GM12878 (cell line): ENCODE data around the gene DDX24. TPM values are rescaled to one million over a fixed set of nuclear protein-coding genes. Genes with fewer than 3 reads are reported as not detected.

Source experiments
- ATAC-seq: fragments of 200-7000 bp; cut with Tn5 transposase; 3 replicates; pipeline ENCODE4 v1.9.1; 2020; ENCODE audit warnings: mild to moderate bottlenecking, moderate library complexity
- BruUV-seq: library from RNA; stranded (reverse); fragments of 400-500 nt; replicated peaks from 2 replicates; lab custom pipeline; 2021; lab: Mats Ljungman, UMichigan
- CTCF ChIA-PET: fragments of 300-600 bp; sonication (Branson Sonifier 250); formaldehyde crosslinking; extraction: SDS; loops from one replicate; lab custom pipeline; 2021; ENCODE audit warnings: inconsistent platforms; lab: Yijun Ruan, JAX
- POLR2A ChIA-PET: fragments of 350-600 bp; formaldehyde crosslinking; extraction: SDS; loops from one replicate; lab custom pipeline; 2021; ENCODE audit warnings: inconsistent platforms; lab: Charles Lee
- RAD21 ChIA-PET: fragments of 300-600 bp; sonication (Branson Sonifier 250); formaldehyde crosslinking; loops from one replicate; lab custom pipeline; 2023; ENCODE audit warnings: antibody characterized with exemption; ENCODE audit not compliant: unreplicated experiment; lab: Charles Lee
- SMC1A ChIA-PET: fragments of 300-600 bp; sonication (Branson Sonifier 250); formaldehyde crosslinking; loops from one replicate; lab custom pipeline; 2023; ENCODE audit not compliant: unreplicated experiment, uncharacterized antibody; lab: Charles Lee
- DNase-seq: peaks from one replicate; pipeline ENCODE4 v3.0.0-alpha.2; 2011; ENCODE audit warnings: low read depth, low spot score
- FAIRE-seq: peaks from 3 replicates; lab custom pipeline; 2011; peaks lifted over from hg19 to GRCh38; lab: Jason Lieb, UNC
- H2AFZ ChIP-seq: 2 replicates; pipeline ENCODE4 v1.6.0; 2011; ENCODE audit warnings: low read depth, low read length, control low read depth; ENCODE audit not compliant: control insufficient read depth
- H3K27ac ChIP-seq: 2 replicates; pipeline ENCODE4 v1.5.1; 2011; ENCODE audit warnings: control low read depth; ENCODE audit not compliant: control insufficient read depth, insufficient read depth
- H3K27me3 ChIP-seq, 2 experiments: replicated peaks in 1 of 2; 2 replicates each; pipeline versions ENCODE4 v1.6.0 to v1.6.1; 2011; ENCODE audit warnings: low read length in 1 of 2; ENCODE audit not compliant: control insufficient read depth in 2 of 2, insufficient read depth in 2 of 2
- H3K36me3 ChIP-seq, 2 experiments: 2 replicates each; pipeline ENCODE4 v1.5.1; 2011; ENCODE audit warnings: low read length in 1 of 2; ENCODE audit not compliant: control insufficient read depth in 2 of 2, insufficient read depth in 2 of 2
- H3K4me1 ChIP-seq: 2 replicates; pipeline ENCODE4 v1.6.1; 2011; ENCODE audit warnings: mild to moderate bottlenecking, low read length, moderate library complexity, mixed read lengths; ENCODE audit not compliant: control insufficient read depth, insufficient read depth
- H3K4me2 ChIP-seq: 2 replicates; pipeline ENCODE4 v1.6.0; 2011; ENCODE audit warnings: control low read depth; ENCODE audit not compliant: control insufficient read depth, insufficient read depth
- H3K4me3 ChIP-seq: fragments of 200-600 bp; sonication (generic); 2 replicates; pipeline ENCODE4 v1.5.1; 2016
- H3K79me2 ChIP-seq: 2 replicates; pipeline ENCODE4 v1.6.0; 2011; ENCODE audit warnings: low read length; ENCODE audit not compliant: control insufficient read depth, insufficient read depth
- H3K9ac ChIP-seq: 2 replicates; pipeline ENCODE4 v1.8.0; 2011; ENCODE audit warnings: low read length, control low read depth, mixed read lengths; ENCODE audit not compliant: control insufficient read depth, insufficient read depth
- H3K9me3 ChIP-seq: replicated peaks from 3 replicates; pipeline ENCODE4 v1.5.1; 2011; ENCODE audit warnings: mild to moderate bottlenecking, low read length; ENCODE audit not compliant: control insufficient read depth, insufficient read depth
- H4K20me1 ChIP-seq: 2 replicates; pipeline ENCODE4 v1.6.0; 2011; ENCODE audit not compliant: control insufficient read depth, insufficient read depth
- BMI1 ChIP-seq: fragments of 450-650 bp; IDR thresholded peaks from 2 replicates; pipeline ENCODE4 v1.6.1; 2016; ENCODE audit warnings: mild to moderate bottlenecking, moderate library complexity, borderline replicate concordance
- CBX3 ChIP-seq: fragments of 200-600 bp; sonication (generic); IDR thresholded peaks from 2 replicates; pipeline ENCODE4 v1.6.1; 2016; ENCODE audit warnings: low read depth, borderline replicate concordance
- CHD2 ChIP-seq: IDR thresholded peaks from 2 replicates; pipeline ENCODE4 v1.6.1; 2011; ENCODE audit warnings: low read depth, low read length, improper control_type of control experiment, borderline replicate concordance
- CREM ChIP-seq: IDR thresholded peaks from 2 replicates; pipeline ENCODE4 v1.6.1; 2014; ENCODE audit warnings: antibody characterized with exemption, low read depth
- FOXK2 ChIP-seq: fragments of 450-650 bp; IDR thresholded peaks from 2 replicates; pipeline ENCODE4 v1.6.1; 2017; ENCODE audit warnings: mild to moderate bottlenecking, moderate library complexity
- HDAC6 ChIP-seq: fragments of 200-600 bp; sonication (generic); IDR thresholded peaks from one replicate; pipeline ENCODE4 v1.8.0; 2017; ENCODE audit warnings: antibody characterized with exemption; ENCODE audit not compliant: unreplicated experiment
- HDGF ChIP-seq: fragments of 450-650 bp; IDR thresholded peaks from 2 replicates; pipeline ENCODE4 v1.6.1; 2016; ENCODE audit warnings: antibody characterized with exemption
- POLR2AphosphoS5 ChIP-seq: IDR thresholded peaks from 2 replicates; pipeline ENCODE4 v1.6.1; 2011; ENCODE audit warnings: mild to moderate bottlenecking, low read length, inconsistent platforms
- SIX5 ChIP-seq: IDR thresholded peaks from 2 replicates; pipeline ENCODE4 v1.6.1; 2011; ENCODE audit warnings: mild to moderate bottlenecking, low read depth, low read length, moderate library complexity; ENCODE audit not compliant: severe bottlenecking
- SMC3 ChIP-seq: IDR thresholded peaks from 2 replicates; pipeline ENCODE4 v1.6.1; 2011; ENCODE audit warnings: low read length, improper control_type of control experiment, borderline replicate concordance
- SUZ12 ChIP-seq: fragments of 200-600 bp; sonication (generic); IDR thresholded peaks from one replicate; pipeline ENCODE4 v1.6.1; 2018; ENCODE audit warnings: antibody characterized with exemption, mild to moderate bottlenecking; ENCODE audit not compliant: unreplicated experiment
- YBX1 ChIP-seq: fragments of 450-650 bp; IDR thresholded peaks from 2 replicates; pipeline ENCODE4 v1.6.1; 2016; ENCODE audit warnings: antibody characterized with exemption
- ZBTB4 ChIP-seq: fragments of 450-650 bp; formaldehyde crosslinking; IDR thresholded peaks from 2 replicates; pipeline ENCODE4 v1.4.0; 2022; ENCODE audit warnings: mild to moderate bottlenecking, moderate library complexity
- ZNF24 ChIP-seq: fragments of 450-650 bp; IDR thresholded peaks from 2 replicates; pipeline ENCODE4 v1.6.1; 2017; ENCODE audit warnings: antibody characterized with exemption, mild to moderate bottlenecking
- WGBS: methylation state at CpG from one replicate; pipeline ENCODE4 v1.1.6; 2016; ENCODE audit warnings: low lambda C conversion rate; ENCODE audit not compliant: insufficient replicate concordance, insufficient coverage; ENCODE audit errors: missing lambda C conversion rate; 5-methylcytosine and 5-hydroxymethylcytosine counted together
- in situ Hi-C: fragments of 300-500 bp; cut with MboI; formaldehyde crosslinking; loops from 9 replicates; pipeline ENCODE4 v1.14.3; 2018; ENCODE audit warnings: mixed read lengths
- intact Hi-C: fragments of 100-400 bp; cut with micrococcal nuclease; formaldehyde crosslinking; loops from one replicate; pipeline ENCODE4 v1.14.2; 2022; ENCODE audit not compliant: unreplicated experiment
- polyA plus RNA-seq, 11 experiments: library from polyadenylated mRNA; depleted of rRNA in 4 of 11; unstranded in 6 of 11; stranded (reverse) in 5 of 11; fragments of >200 nt; fragmentation: Nextera tagmentation in 4 of 11; fragmentation: Illumina TruSeq in 1 of 11; extraction: Ambion mirVana in 4 of 11; extraction: Trizol in 1 of 11; gene quantifications; 1 replicate in 1 of 11; 2 replicates in 10 of 11; pipeline versions ENCODE4 v1.2.1 to v1.2.3, GENCODE V29; 2011 to 2016; ENCODE audit warnings: inconsistent platforms in 2 of 11, missing spikeins in 2 of 11, low read depth in 1 of 11
- total RNA-seq, 4 experiments: library from RNA; depleted of rRNA in 3 of 4; stranded (reverse); fragments of >200 nt in 3 of 4; fragmentation: Illumina TruSeq in 1 of 4; extraction: Trizol in 1 of 4; gene quantifications; 2 replicates each; pipeline versions ENCODE4 v1.2.1 to v1.2.3, GENCODE V29; 2013 to 2021
- TF ChIP-seq, protein P1 (sequence below): IDR thresholded peaks from 2 replicates; pipeline ENCODE4 v1.6.1; 2011; ENCODE audit warnings: borderline replicate concordance, low read depth, mild to moderate bottlenecking, moderate library complexity, low read length; ENCODE audit not compliant: insufficient read depth, poor library complexity, severe bottlenecking

Gene DDX24
- total and polyA plus RNA-seq, 10 of the 15 experiments (the other 5 are each of a cell fraction or from before 2014, with no cell fraction given) = 137 to 266 (median 184) TPM

GRCh38 chr14:94020267-94020666 lies 60.7 kb downstream of the DDX24 start (continued):
- TF ChIP-seq SIX5 (no peak), ZNF24 (no peak), POLR2AphosphoS5 (no peak), CREM (no peak), CHD2 (no peak), FOXK2 (no peak), YBX1 (no peak), BMI1 (no peak), SUZ12 (no peak)
- TF ChIP-seq, protein P1, sequence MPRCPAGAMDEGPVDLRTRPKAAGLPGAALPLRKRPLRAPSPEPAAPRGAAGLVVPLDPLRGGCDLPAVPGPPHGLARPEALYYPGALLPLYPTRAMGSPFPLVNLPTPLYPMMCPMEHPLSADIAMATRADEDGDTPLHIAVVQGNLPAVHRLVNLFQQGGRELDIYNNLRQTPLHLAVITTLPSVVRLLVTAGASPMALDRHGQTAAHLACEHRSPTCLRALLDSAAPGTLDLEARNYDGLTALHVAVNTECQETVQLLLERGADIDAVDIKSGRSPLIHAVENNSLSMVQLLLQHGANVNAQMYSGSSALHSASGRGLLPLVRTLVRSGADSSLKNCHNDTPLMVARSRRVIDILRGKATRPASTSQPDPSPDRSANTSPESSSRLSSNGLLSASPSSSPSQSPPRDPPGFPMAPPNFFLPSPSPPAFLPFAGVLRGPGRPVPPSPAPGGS = no peak
- TF ChIP-seq, all 136 proteins: peak for 0

GRCh38 chr14:94019329-94019728 lies 61.7 kb downstream of the DDX24 start:
- no peak overlapping the region for H3K27ac ChIP-seq
- ATAC-seq (no peak), FAIRE-seq (no peak), DNase-seq (no peak)
- in situ Hi-C loops = no loop called here
- no peaks in the 10 kb centered on the region for H4K20me1 ChIP-seq
- no peak overlapping the region for H3K9ac ChIP-seq
- ChIA-PET POLR2A (no interaction called here), RAD21 (interaction anchor here (1.1 kb wide), 1 partner anchor 79 kb away, joined by 3 read pairs; no protein-coding TSS in a partner anchor), CTCF (interaction anchor here (1.4 to 5.1 kb wide), 3 partner anchors 17 to 105 kb away, joined by 3 to 34 read pairs (median 5); no protein-coding TSS in a partner anchor), SMC1A (interaction anchor here (1.7 kb wide), 1 partner anchor 37 kb away, joined by 5 read pairs; no protein-coding TSS in a partner anchor)
- H3K36me3 ChIP-seq = no peaks in the 10 kb centered on the region
- intact Hi-C loops = no loop called here
- no peak for TF ChIP-seq HDAC6
- no peak for TF ChIP-seq ZNF24
- TF ChIP-seq HDGF = no peak
- no peak for TF ChIP-seq CBX3
- TF ChIP-seq SMC3 = no peak
- no peak for TF ChIP-seq CREM
- TF ChIP-seq ZBTB4 (CRISPR knock-in tag) = no peak
- 60% methylated on average over 6 of the region's 6 CpGs for WGBS
- no peak overlapping the region for H3K4me2 ChIP-seq
- no peaks in the 10 kb centered on the region for H3K79me2 ChIP-seq
- H3K4me3 ChIP-seq = no peak overlapping the region
- no peak overlapping the region for H2AFZ ChIP-seq
- no TSS peak for BruUV-seq
- peaks cover 0 to 2% of the 10 kb centered on the region in 2 experiments; a peak in 1 of 4 replicates for H3K27me3 ChIP-seq
- H3K9me3 ChIP-seq = no peaks in the 10 kb centered on the region; the same call in 2 of the 3 replicates
- H3K4me1 ChIP-seq = peaks cover 10% of the 10 kb centered on the region
